Hindlimb muscle (tissue), 1 donor: Measurements from ENCODE around the gene PDCD10. TPM values are rescaled to one million over a fixed set of nuclear protein-coding genes. Genes with fewer than 3 reads are reported as not detected.

Experiments
- DNase-seq: peaks from one replicate; pipeline ENCODE4 v3.0.0-alpha.2; 2013
- polyA plus RNA-seq: library from polyadenylated mRNA; unstranded; fragments of 120-200 nt; gene quantifications from one replicate; pipeline ENCODE4 v1.2.1, GENCODE V29; 2013; ENCODE audit not compliant: insufficient read length

The PDCD10 gene
- polyA plus RNA-seq: 24.6 TPM

DNA sequence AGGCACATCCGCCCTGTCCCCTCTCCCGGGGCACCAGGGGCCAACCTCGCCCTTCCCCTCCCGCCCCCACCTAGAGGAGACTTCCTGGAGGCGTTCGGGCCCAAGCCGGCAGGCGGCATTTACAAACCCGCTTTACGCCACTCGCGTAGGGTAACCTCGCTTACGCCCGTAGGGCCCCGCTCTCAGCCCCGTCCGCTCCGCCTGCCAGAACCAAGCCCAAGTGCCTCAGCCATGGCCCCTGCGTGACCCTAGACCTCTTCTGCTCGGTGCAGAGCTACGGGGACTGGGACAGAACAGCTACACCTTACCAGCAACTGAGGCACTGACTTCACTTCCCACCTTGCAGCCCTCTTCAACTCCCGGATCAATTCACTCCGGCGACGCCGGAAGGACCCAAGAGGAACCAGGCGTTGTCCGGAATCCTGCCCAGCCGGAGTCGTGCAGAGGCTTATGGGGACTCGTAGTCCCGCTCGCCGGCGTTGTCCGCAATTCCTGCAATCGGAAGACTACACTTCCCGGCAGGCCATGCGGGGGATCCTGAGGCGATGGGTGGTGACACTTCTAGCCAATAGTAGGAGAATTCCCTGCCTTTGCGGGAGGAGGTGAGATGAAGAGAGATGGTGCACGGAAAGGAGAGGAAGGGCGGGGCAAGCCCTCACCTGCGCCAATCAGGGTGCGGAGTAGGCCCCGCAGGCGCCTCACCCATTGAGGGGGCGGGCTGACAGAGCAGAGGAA is at the start of gene PDCD10:
Gene PDCD10, minus strand, starts transcription at position 395 of the 735 bp plus-strand sequence. CDS start 14,735 bp downstream, outside the sequence.
- DNase-seq: peak; percentile 96

- peak; percentile 9 for DNase-seq
Observed at GRCh38 chr3:167783781-167784180, 49.1 kb upstream of the PDCD10 start.

DNA sequence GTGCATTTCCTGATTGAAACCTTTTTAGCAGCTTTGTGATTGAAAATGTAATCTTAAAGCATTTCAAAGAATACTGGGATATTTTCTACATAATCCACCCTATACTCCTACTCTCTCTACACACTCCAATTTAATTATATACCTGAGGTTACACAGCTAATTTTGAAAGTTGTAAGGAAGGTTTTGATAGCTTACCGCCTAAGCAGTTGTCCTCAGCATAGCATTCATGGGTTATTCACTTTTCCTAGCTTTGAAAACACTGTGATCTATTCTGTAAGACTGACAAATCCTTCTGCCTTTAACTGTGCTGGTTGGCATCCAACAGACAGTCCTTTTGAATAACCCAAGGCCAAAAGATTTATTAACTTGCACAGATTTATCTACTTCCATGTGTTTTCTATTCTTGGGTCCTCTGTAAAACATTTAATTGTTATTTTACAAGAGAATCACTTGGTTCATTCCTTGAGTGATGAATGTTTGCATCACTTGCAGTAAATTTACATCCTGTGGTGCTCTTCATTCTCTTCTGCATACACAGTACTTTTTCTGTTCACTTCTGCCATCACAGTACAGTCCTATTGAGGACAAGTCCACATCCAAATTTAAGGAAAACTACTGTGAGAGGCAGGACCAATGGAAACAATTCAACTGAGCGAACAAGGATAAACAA is 45.7 kb upstream of the PDCD10 start:
- no peak for DNase-seq

GRCh38 chr3:167777356-167777755 is 42.7 kb upstream of the PDCD10 start:
- no peak for DNase-seq

DNA sequence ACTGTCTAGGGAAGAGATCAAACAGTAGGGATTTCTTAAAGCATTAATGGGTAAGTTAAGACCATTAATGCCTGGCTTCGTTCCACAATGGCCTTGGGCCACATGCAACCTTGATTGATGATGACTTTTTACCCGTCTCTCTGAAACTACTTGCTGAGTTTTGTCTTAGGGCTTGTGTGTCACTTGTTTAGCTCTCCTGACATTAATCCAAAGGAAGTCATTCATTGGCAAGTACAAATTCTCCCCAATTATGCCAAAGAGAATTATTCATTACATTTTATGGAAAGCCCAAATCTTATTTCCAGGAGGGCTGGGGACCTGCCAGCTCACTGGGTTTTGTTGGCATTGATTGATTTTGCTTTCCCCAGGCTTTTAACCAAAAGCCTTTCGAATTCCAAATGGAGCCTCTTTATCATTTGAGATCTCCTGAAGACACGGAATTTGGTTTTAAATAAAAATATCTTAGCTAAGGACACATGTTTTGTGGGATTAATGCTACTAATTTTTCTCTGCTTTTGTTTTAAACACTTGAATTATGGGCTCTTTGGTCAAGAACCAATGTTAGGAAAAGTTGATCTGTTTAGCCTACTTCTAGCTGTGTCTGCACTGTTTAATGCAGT is 41.5 kb upstream of the PDCD10 start:
- no peak for DNase-seq

DNA sequence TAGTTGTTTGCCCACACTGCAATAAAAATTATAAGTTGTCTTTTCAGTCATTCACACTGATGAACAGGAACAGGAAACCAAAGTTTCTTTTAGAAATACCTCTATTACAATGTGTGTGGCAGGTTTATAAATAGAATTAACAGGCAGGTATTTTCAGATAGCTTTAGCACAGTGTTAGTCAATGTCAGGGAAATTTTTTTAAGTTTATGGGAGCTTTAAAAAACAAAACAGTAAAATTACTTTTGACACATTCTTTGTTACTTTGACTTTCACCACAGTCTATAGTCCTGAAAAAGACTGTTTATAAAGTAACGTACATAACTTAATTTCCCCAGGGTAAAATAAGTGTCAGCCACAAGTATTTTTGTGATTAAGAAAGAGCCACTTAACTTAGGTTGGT is 38.9 kb upstream of the PDCD10 start:
- DNase-seq: no peak

DNA sequence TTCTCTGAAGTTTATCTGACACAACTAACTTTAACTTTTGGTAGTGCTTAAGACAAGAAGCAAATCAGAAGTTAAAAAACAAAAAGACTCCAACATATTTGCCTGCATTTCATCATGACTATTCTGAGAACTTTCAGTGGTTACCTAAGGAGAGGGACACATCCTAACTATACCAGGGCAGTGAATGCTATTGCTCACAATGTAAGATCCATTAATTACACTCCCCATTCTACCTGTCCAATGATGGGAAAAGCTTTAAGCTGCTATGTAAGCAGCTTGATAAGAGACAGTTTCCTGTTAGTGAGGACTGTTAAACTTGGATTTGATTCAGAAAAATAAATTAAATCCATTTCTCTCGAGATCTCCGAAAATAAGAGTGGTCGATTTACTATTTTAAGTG is 38.3 kb upstream of the PDCD10 start:
- no peak for DNase-seq

GRCh38 chr3:167762296-167762695 is 27.6 kb upstream of the PDCD10 start:
- no peak for DNase-seq

DNA sequence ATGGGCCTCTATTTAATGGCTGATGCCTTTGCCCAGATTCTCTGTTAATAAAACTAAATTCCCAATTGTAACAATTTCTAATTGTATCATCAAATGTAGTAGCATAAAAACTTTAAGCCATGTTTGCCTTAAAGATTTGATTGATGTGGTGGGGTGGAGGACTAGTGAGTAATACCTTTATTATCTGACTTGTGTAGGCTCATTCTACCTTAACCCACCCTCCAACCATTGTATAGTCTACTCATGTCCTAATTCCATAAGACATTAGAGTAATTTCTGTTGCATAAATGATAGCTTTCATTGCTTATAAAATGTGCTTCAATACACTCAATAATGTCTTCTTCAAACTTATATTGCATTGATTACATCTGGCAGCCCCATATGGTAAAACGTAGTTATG is 26.6 kb upstream of the PDCD10 start:
- no peak for DNase-seq

DNA sequence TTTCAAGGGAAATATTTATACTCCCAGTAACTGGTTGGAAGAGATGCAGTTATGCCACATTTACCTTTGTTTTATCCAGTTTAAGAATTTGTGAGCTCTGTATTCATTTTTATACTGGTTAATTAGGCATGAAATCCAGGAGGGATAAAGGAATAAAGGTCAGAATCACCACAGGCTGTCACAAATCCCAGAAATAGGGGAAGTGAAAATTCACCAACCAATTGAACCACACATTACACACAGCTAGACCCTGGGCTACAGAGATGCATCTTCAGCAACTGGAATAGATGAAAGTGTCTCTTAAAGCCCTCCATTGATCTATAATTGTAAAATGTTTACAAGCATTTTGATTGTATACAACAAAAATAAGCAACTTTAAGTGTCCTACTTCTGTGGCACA is 19.4 kb upstream of the PDCD10 start:
- DNase-seq: no peak

- DNase-seq: no peak
Observed at GRCh38 chr3:167750272-167750971, 15.7 kb upstream of the PDCD10 start.

GRCh38 chr3:167749728-167750127 is 15.0 kb upstream of the PDCD10 start:
- DNase-seq: no peak

DNA sequence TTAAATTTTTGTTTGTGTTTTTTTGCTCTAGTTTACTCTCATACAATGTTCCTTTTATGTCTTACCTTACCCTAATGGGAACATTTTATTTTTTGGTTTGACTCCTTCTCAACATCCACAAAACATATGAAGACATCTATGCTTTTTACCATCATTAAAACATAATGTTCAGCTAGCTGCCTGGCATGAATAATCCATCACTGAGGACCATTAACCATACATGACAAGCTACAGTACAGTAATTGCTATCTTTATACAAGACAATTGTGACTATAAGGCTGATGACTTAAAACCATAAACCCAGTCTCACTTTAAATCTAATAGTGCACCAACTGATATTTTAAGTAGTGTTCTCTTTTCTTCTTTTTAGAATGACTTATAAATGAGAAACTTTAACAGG is 14.5 kb upstream of the PDCD10 start:
- DNase-seq: no peak

DNA sequence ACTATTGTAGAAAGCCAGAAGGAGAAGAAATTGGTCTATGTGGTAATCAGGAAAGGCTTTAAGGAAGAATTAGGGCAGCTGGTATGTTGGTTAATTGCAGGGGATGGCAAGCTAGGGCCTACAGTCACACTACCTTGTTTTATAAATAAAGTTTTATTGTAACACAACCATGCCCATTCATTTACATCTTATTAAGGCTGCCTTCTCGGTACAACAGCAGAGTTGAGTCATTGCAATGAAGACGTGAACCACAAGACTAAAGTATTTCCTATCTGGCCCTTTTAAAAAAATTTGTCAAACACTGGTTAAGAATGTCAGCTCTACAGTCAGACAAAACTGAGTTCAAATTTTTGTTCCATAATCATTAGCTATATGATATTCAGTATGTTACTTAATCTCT is 9.1 kb upstream of the PDCD10 start:
- DNase-seq: no peak

GRCh38 chr3:167742338-167742737 is 7.6 kb upstream of the PDCD10 start:
- DNase-seq: no peak

DNA sequence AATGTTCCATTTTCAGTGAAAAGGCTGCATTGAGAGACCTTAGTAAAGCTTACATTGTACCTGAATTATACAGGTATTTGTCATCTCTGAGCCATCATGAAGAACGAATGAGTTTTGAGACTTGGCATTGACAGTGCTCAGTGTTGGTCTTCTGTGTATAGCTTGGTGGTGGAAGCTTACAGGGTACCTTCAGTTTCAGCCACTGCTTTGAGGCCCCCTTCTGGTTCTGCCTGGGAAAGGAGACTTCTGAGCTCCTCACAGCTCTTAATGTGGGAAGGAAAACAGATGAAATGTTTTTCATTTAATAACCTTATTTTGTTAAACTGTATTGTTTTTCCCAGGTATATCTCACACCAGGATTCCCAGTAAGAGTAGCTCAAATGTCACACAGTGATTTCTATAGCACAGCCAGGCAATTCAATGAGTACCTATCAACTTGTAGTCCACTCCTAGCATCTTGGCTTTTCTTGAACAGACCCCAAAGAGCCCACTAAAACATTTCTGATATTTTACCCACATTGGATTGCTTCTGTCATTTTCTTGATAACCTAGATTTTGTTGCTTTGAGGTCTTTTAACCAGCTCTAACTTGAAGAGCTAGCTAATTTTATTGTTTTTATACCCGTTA is 6.4 kb upstream of the PDCD10 start:
- no peak for DNase-seq

- DNase-seq: no peak
Observed at GRCh38 chr3:167739190-167739810, 4.6 kb upstream of the PDCD10 start.

- no peak for DNase-seq
Observed at GRCh38 chr3:167738037-167738436, 3.3 kb upstream of the PDCD10 start.

- DNase-seq: no peak
Observed at GRCh38 chr3:167736997-167737396, 2.3 kb upstream of the PDCD10 start.

GRCh38 chr3:167736264-167736787 is 1.6 kb upstream of the PDCD10 start:
- DNase-seq: no peak

DNA sequence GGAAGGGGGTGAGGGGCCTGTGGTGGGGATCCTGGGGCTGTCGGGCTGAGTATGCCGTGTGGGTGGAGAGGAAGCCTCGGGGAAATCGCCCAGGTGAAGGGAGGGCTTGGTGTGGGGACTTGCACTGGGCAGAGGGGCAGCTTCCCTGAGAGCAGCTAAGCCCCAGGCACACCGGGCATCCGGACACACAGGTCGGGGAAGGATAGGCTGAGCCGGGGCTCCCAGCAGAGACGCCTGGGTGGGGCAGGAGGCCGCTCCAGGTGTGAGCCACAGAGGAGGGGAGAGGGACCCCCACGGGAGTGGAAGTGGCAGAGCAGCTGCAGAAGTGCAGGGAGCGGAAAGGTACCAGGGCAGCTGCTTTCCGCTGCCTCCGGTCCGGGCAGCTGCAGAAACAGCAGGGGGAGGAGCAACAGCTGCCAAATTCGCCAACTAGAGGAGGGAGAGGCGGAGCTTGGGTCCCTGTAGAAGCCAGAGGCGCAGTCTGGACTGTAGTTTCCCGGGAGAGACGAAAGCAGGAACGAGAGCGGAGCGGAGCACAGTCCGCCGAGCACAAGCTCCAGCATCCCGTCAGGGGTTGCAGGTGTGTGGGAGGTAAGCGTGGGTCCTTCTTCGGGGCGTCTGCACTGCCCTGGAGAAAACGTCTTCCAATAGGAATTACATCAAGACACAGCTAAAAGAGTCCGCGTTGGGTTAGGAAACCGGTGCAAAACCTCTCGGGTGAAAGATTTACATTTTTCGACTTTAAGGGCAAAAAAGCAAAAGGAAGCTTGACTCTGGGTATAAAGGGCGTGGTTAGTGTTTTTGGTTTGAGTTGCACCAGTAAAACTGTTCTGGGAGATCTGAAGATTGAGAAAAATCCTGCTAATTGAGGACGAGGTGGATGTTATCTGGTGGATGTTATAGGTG is 794 bp upstream of the PDCD10 start, which contains the start of gene SERPINI1:
Gene SERPINI1, plus strand, starts transcription at position 489 of the 906 bp plus-strand sequence. CDS start 53,408 bp downstream, outside the sequence.
- peak; percentile 86 for DNase-seq
